Measurements from ENCODE around the gene TUBGCP6.

The TUBGCP6 gene

GRCh38 chr22:50262973-50263617 is 18.3 kb upstream of the TUBGCP6 start:
- no peak for DNase-seq (ENCODE audit: low read depth, low spot score)

- DNase-seq (ENCODE audit: low read depth, low spot score) = no peak
These were observed 17.7 kb upstream of the TUBGCP6 start for GRCh38 chr22:50262460-50262911.

GRCh38 chr22:50261615-50262459 is 17.0 kb upstream of the TUBGCP6 start, which contains the start of gene MAPK12:
TSS of gene MAPK12 (minus strand) at chr22:50261683. CDS start at chr22:50261509, 174 bp downstream.
- no peak for DNase-seq (ENCODE audit: low read depth, low spot score)

GRCh38 chr22:50260801-50261614 is 16.2 kb upstream of the TUBGCP6 start:
- DNase-seq (ENCODE audit: low read depth, low spot score) = no peak

- no peak for DNase-seq (ENCODE audit: low read depth, low spot score)
These were observed 15.6 kb upstream of the TUBGCP6 start for GRCh38 chr22:50260434-50260800.

GRCh38 chr22:50259302-50259701 is 14.5 kb upstream of the TUBGCP6 start:
- DNase-seq (ENCODE audit: low read depth, low spot score) = no peak

- no peak for DNase-seq (ENCODE audit: low read depth, low spot score)
These were observed 13.8 kb upstream of the TUBGCP6 start for GRCh38 chr22:50258361-50259292.

- DNase-seq (ENCODE audit: low read depth, low spot score) = no peak
These were observed 12.9 kb upstream of the TUBGCP6 start for GRCh38 chr22:50257451-50258360.

- no peak for DNase-seq (ENCODE audit: low read depth, low spot score)
These were observed 12.2 kb upstream of the TUBGCP6 start for GRCh38 chr22:50257041-50257440.

GRCh38 chr22:50256258-50256862 is 11.5 kb upstream of the TUBGCP6 start:
- no peak for DNase-seq (ENCODE audit: low read depth, low spot score)

- no peak for DNase-seq (ENCODE audit: low read depth, low spot score)
These were observed 10.8 kb upstream of the TUBGCP6 start for GRCh38 chr22:50255607-50256006.

- no peak for DNase-seq (ENCODE audit: low read depth, low spot score)
These were observed 10.3 kb upstream of the TUBGCP6 start for GRCh38 chr22:50255099-50255498.

- DNase-seq (ENCODE audit: low read depth, low spot score) = no peak
These were observed 9.1 kb upstream of the TUBGCP6 start for GRCh38 chr22:50253941-50254340.

GRCh38 chr22:50253046-50253915 is 8.5 kb upstream of the TUBGCP6 start:
- DNase-seq (ENCODE audit: low read depth, low spot score) = no peak

- no peak for DNase-seq (ENCODE audit: low read depth, low spot score)
These were observed 7.5 kb upstream of the TUBGCP6 start for GRCh38 chr22:50252082-50253045.

- DNase-seq (ENCODE audit: low read depth, low spot score) = no peak
These were observed 6.8 kb upstream of the TUBGCP6 start for GRCh38 chr22:50251477-50252081.
